Endothelial cell of umbilical vein (primary cell): Measurements from ENCODE around the gene NEDD4. TPM values are rescaled to one million over a fixed set of nuclear protein-coding genes. Genes with fewer than 3 reads are reported as not detected.

ENCODE experiments used
- BruUV-seq: library from RNA; stranded (reverse); fragments of 400-500 nt; replicated peaks from 2 replicates; lab custom pipeline; 2021; lab: Mats Ljungman, UMichigan
- CTCF ChIA-PET: fragments of 300-600, 350-600 bp; sonication (Branson Sonifier 250); formaldehyde crosslinking; loops from one replicate; lab custom pipeline; 2021; ENCODE audit warnings: antibody characterized with exemption, inconsistent platforms; lab: Charles Lee
- POLR2A ChIA-PET: fragments of 300-600, 350-600 bp; sonication (Branson Sonifier 250); formaldehyde crosslinking; loops from one replicate; lab custom pipeline; 2021; ENCODE audit warnings: antibody characterized with exemption, inconsistent platforms; lab: Charles Lee
- DNase-seq: peaks from one replicate; pipeline ENCODE4 v3.0.0-alpha.2; 2011; ENCODE audit warnings: low read depth, low spot score
- FAIRE-seq: peaks from 2 replicates; lab custom pipeline; 2011; peaks lifted over from hg19 to GRCh38; lab: Jason Lieb, UNC
- H2AFZ ChIP-seq: 2 replicates; pipeline ENCODE4 v1.6.0; 2012; ENCODE audit warnings: low read depth, low read length, control low read depth, inconsistent platforms
- H3K27ac ChIP-seq: 2 replicates; pipeline ENCODE4 v1.5.1; 2011; ENCODE audit warnings: low read depth, mild to moderate bottlenecking, control low read depth, low read length, moderate library complexity; ENCODE audit not compliant: insufficient read depth
- H3K27me3 ChIP-seq, 2 experiments: 2 replicates each; pipeline versions ENCODE4 v1.6.0 to v1.6.1; 2011; ENCODE audit warnings: low read length in 2 of 2, mixed read lengths in 1 of 2; ENCODE audit not compliant: control insufficient read depth in 2 of 2, insufficient read depth in 2 of 2
- H3K36me3 ChIP-seq, 2 experiments: 2 replicates in 1 of 2; 3 replicates in 1 of 2; pipeline ENCODE4 v1.5.1; 2011; ENCODE audit warnings: low read length in 2 of 2, mild to moderate bottlenecking in 1 of 2, moderate library complexity in 1 of 2; ENCODE audit not compliant: control insufficient read depth in 2 of 2, insufficient read depth in 2 of 2; ENCODE audit errors: extremely low read depth in 1 of 2
- H3K4me1 ChIP-seq: 3 replicates; pipeline ENCODE4 v1.5.1; 2011; ENCODE audit warnings: mild to moderate bottlenecking, low read length; ENCODE audit not compliant: control insufficient read depth, insufficient read depth; ENCODE audit errors: extremely low read depth
- H3K4me2 ChIP-seq: 2 replicates; pipeline ENCODE4 v1.6.1; 2011; ENCODE audit warnings: low read length, control low read depth, mixed read lengths; ENCODE audit not compliant: insufficient read depth
- H3K4me3 ChIP-seq, 3 experiments: fragments of 200-600 bp in 1 of 3; sonication (generic), shearing (Covaris generic) in 1 of 3; replicated peaks in 1 of 3; 2 replicates each; pipeline ENCODE4 v1.5.1; 2011 to 2016; ENCODE audit warnings: control low read depth in 3 of 3, low read length in 3 of 3, mild to moderate bottlenecking in 2 of 3, inconsistent platforms in 1 of 3, low read depth in 1 of 3, moderate library complexity in 1 of 3; ENCODE audit not compliant: insufficient read depth in 1 of 3
- H3K79me2 ChIP-seq: 2 replicates; pipeline ENCODE4 v1.6.0; 2012; ENCODE audit warnings: low read length, inconsistent platforms; ENCODE audit not compliant: control insufficient read depth, insufficient read depth
- H3K9ac ChIP-seq: replicated peaks from 2 replicates; pipeline ENCODE3; 2011; ENCODE audit warnings: low read length, control low read depth; ENCODE audit not compliant: insufficient read depth; ENCODE audit errors: extremely low read depth
- H3K9me1 ChIP-seq: replicated peaks from 3 replicates; pipeline ENCODE4 v1.6.0; 2011; ENCODE audit warnings: mild to moderate bottlenecking, low read length; ENCODE audit not compliant: control insufficient read depth, insufficient read depth; ENCODE audit errors: extremely low read depth
- H3K9me3 ChIP-seq: replicated peaks from 2 replicates; pipeline ENCODE4 v1.5.1; 2012; ENCODE audit warnings: low read length, inconsistent platforms; ENCODE audit not compliant: control insufficient read depth, insufficient read depth
- H4K20me1 ChIP-seq: replicated peaks from 2 replicates; pipeline ENCODE3; 2011; ENCODE audit warnings: mild to moderate bottlenecking, low read length; ENCODE audit not compliant: control insufficient read depth, insufficient read depth; ENCODE audit errors: extremely low read depth
- CTCF ChIP-seq, 2 donors: IDR thresholded peaks; 1 replicate in 1 of 2; 2 replicates in 1 of 2; pipeline ENCODE4 v1.5.1; 2011; ENCODE audit warnings: low read length in 2 of 2, mild to moderate bottlenecking in 2 of 2, moderate library complexity in 2 of 2, control low read depth in 1 of 2, inconsistent platforms in 1 of 2, low read depth in 1 of 2; ENCODE audit not compliant: insufficient read depth in 1 of 2; ENCODE audit errors: extremely low read depth in 1 of 2
- EZH2 ChIP-seq: IDR thresholded peaks from 2 replicates; pipeline ENCODE4 v1.6.1; 2012; ENCODE audit warnings: borderline replicate concordance, low read depth, mild to moderate bottlenecking, moderate library complexity, low read length, inconsistent platforms; ENCODE audit not compliant: severe bottlenecking
- FOS ChIP-seq: IDR thresholded peaks from 2 replicates; pipeline ENCODE4 v1.6.1; 2011; ENCODE audit warnings: mild to moderate bottlenecking, low read length, moderate library complexity, borderline replicate concordance; ENCODE audit not compliant: insufficient read depth
- GATA2 ChIP-seq: IDR thresholded peaks from 2 replicates; pipeline ENCODE4 v1.7.0; 2011; ENCODE audit warnings: low read depth, mild to moderate bottlenecking, moderate library complexity, mixed read lengths, low read length; ENCODE audit not compliant: insufficient read length, insufficient read depth
- JUN ChIP-seq: IDR thresholded peaks from 2 replicates; pipeline ENCODE4 v1.6.1; 2011; ENCODE audit warnings: borderline replicate concordance, low read depth; ENCODE audit not compliant: insufficient read length, insufficient read depth
- MAX ChIP-seq: IDR thresholded peaks from 2 replicates; pipeline ENCODE4 v1.6.1; 2011; ENCODE audit not compliant: insufficient read depth, insufficient read length
- MYC ChIP-seq: IDR thresholded peaks from one replicate; pipeline ENCODE4 v1.6.1; 2011; ENCODE audit warnings: mild to moderate bottlenecking, low read depth, low read length
- POLR2A ChIP-seq: IDR thresholded peaks from 2 replicates; pipeline ENCODE4 v1.6.1; 2012; ENCODE audit warnings: low read depth, mild to moderate bottlenecking, control low read depth, low read length
- POLR2AphosphoS5 ChIP-seq: IDR thresholded peaks from 2 replicates; pipeline ENCODE4 v1.6.1; 2012; ENCODE audit warnings: low read depth, mild to moderate bottlenecking, control low read depth, low read length, moderate library complexity; ENCODE audit not compliant: insufficient read depth
- dilution Hi-C: fragments of 300-500 bp; cut with MboI; formaldehyde crosslinking; loops from one replicate; pipeline ENCODE4 v1.15.0; 2019; ENCODE audit warnings: low sequenced_read_pairs; ENCODE audit not compliant: extremely low pct_ligation_motif_present
- intact Hi-C: fragments of 100-400 bp; cut with micrococcal nuclease; formaldehyde crosslinking; loops from one replicate; pipeline ENCODE4 v1.10.0; 2022
- polyA plus RNA-seq, 4 experiments: library from polyadenylated mRNA; depleted of rRNA in 3 of 4; stranded (reverse) in 3 of 4; unstranded in 1 of 4; fragments of >200 nt; gene quantifications; 2 replicates each; pipeline versions ENCODE4 v1.2.1 to v1.2.3, GENCODE V29; 2011 to 2012; ENCODE audit warnings: missing spikeins in 1 of 4
- total RNA-seq: library from RNA; stranded (reverse); gene quantifications from 2 replicates; pipeline ENCODE4 v1.2.3, GENCODE V29; 2021

The NEDD4 gene
- total and polyA plus RNA-seq, 2 donors (not counting 3 experiments of a cell fraction or from before 2014, with no cell fraction given), result 9.2 to 39.0 TPM

GRCh38 chr15:55873024-55873720 is 120.2 kb downstream of the NEDD4 start:
- H3K9me1 ChIP-seq, result no peaks in the 10 kb centered on the region
- no peaks in the 10 kb centered on the region for H3K9me3 ChIP-seq
- no peak for TF ChIP-seq POLR2AphosphoS5
- no peak for TF ChIP-seq CTCF (IDR thresholded peaks at IDR 0.05; ENCODE audit: extremely low read depth in 1 of 2, insufficient read depth in 1 of 2, low read depth in 1 of 2, low read length in 2 of 2)
- TF ChIP-seq POLR2A, result peak; percentile 47
- TF ChIP-seq GATA2, result peak; percentile 91
- no TSS peak for BruUV-seq
- POLR2A ChIA-PET, result interaction anchor here (0.9 kb wide), 1 partner anchor 119 kb away, joined by 4 read pairs; no protein-coding TSS in a partner anchor
- no peaks in the 10 kb centered on the region for H3K79me2 ChIP-seq
- peaks cover 23% of the 10 kb centered on the region for H3K4me1 ChIP-seq
- H3K4me2 ChIP-seq, result peak overlapping the region; percentile 99
- DNase-seq, result peak; percentile 84
- peak overlapping the region; percentile 10 to 78 (median 16) for H3K4me3 ChIP-seq
- intact Hi-C loops, result no loop called here
- H3K27ac ChIP-seq, result peak overlapping the region; percentile 89
- CTCF ChIA-PET, result interaction anchor here (0.7 to 2.1 kb wide), 9 partner anchors 8 to 86 kb away, joined by 3 to 14 read pairs (median 4); no protein-coding TSS in a partner anchor
- H2AFZ ChIP-seq, result peak overlapping the region; percentile 85
- no peaks in the 10 kb centered on the region for H3K27me3 ChIP-seq
- dilution Hi-C loops, result no loop called here
- H3K36me3 ChIP-seq, result peaks cover 0 to under 1% of the 10 kb centered on the region in 2 experiments
- FAIRE-seq, result peak; percentile 66
- no peaks in the 10 kb centered on the region for H4K20me1 ChIP-seq
- H3K9ac ChIP-seq, result peak overlapping the region; percentile 84

GRCh38 chr15:55872471-55872870 is 120.9 kb downstream of the NEDD4 start:
- no peaks in the 10 kb centered on the region for H3K9me1 ChIP-seq
- H3K9me3 ChIP-seq, result no peaks in the 10 kb centered on the region
- H4K20me1 ChIP-seq, result no peaks in the 10 kb centered on the region
- ChIA-PET POLR2A (no interaction called here), CTCF (interaction anchor here (0.7 to 2.1 kb wide), 8 partner anchors 8 to 87 kb away, joined by 3 to 14 read pairs (median 4); no protein-coding TSS in a partner anchor)
- H3K4me2 ChIP-seq, result peak overlapping the region; percentile 99
- dilution Hi-C loops, result no loop called here
- DNase-seq (peak; percentile 59), FAIRE-seq (no peak)
- peak overlapping the region; percentile 20 for H2AFZ ChIP-seq
- peaks cover 0 to 2% of the 10 kb centered on the region in 2 experiments for H3K36me3 ChIP-seq
- H3K4me1 ChIP-seq, result peaks cover 23% of the 10 kb centered on the region
- H3K27me3 ChIP-seq, result no peaks in the 10 kb centered on the region
- no TSS peak for BruUV-seq
- no peaks in the 10 kb centered on the region for H3K79me2 ChIP-seq
- no peak for TF ChIP-seq POLR2AphosphoS5
- no peak for TF ChIP-seq MAX
- TF ChIP-seq FOS, result no peak
- TF ChIP-seq JUN, result no peak
- no peak for TF ChIP-seq MYC
- no peak for TF ChIP-seq POLR2A
- no peak for TF ChIP-seq EZH2
- peak overlapping the region in 2 of 3 experiments; percentile 8 to 78 for H3K4me3 ChIP-seq
- peak overlapping the region; percentile 89 for H3K27ac ChIP-seq
- intact Hi-C loops, result no loop called here
- H3K9ac ChIP-seq, result peak overlapping the region; percentile 84
